ENCODE measurements around the gene RIBC2.

DNA sequence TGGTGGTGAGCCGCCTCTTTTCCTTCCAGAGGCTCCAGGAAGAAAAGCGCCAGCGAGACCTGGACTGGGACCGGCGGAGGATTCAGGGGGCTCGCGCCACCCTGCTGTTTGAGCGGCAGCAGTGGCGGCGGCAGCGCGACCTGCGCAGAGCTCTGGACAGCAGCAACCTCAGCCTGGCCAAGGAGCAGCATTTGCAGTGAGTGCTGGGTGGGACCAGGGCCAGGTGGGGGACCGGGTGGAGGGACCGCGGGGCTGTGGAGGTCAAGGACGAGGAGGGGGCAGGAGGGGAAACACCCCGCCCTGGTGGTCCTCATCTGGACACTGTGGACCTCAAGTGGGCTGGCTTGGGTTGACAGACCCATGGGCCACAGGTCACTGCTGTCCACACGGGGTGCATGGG lies 17.4 kb downstream of the RIBC2 start:
- TF ChIP-seq, protein P1, sequence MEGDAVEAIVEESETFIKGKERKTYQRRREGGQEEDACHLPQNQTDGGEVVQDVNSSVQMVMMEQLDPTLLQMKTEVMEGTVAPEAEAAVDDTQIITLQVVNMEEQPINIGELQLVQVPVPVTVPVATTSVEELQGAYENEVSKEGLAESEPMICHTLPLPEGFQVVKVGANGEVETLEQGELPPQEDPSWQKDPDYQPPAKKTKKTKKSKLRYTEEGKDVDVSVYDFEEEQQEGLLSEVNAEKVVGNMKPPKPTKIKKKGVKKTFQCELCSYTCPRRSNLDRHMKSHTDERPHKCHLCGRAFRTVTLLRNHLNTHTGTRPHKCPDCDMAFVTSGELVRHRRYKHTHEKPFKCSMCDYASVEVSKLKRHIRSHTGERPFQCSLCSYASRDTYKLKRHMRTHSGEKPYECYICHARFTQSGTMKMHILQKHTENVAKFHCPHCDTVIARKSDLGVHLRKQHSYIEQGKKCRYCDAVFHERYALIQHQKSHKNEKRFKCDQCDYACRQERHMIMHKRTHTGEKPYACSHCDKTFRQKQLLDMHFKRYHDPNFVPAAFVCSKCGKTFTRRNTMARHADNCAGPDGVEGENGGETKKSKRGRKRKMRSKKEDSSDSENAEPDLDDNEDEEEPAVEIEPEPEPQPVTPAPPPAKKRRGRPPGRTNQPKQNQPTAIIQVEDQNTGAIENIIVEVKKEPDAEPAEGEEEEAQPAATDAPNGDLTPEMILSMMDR (IDR thresholded peaks at IDR 0.05) = no peak
- TF ChIP-seq POLR2A (IDR thresholded peaks at IDR 0.05) = no peak
